ENCODE data around the gene XRCC4.

GRCh38 chr5:83353231-83353630 is 275.9 kb downstream of the XRCC4 start:
- no peak for TF ChIP-seq CTCF (IDR thresholded peaks at IDR 0.05)
- TF ChIP-seq POLR2A (IDR thresholded peaks at IDR 0.05) = no peak

All from adrenal gland (tissue), 5 donors.